ENCODE measurements around the gene SLC25A30. TPM values are rescaled to one million over a fixed set of nuclear protein-coding genes. Genes with fewer than 3 reads are reported as not detected.
A peak's percentile ranks its signal among the peaks of the same experiment; 100 is the strongest.

The SLC25A30 gene
- total RNA-seq, 4 donors from 2014 or later, result 7.4 to 16.3 (median 13.1) TPM

- WGBS, 2 donors (ENCODE audit: low coverage in 1 of 2), result 52 to 70% methylated on average over 4 to 10 of the region's 10 CpGs
- no peak for ATAC-seq
- Histone ChIP-seq H3K27ac (peak overlapping the region; percentile 45 to 92 (median 88)), H3K27me3 (no peaks in the 10 kb centered on the region), H3K36me3 (no peaks in the 10 kb centered on the region), H3K4me1 (peaks cover 0 to 47% (median 10%) of the 10 kb centered on the region in 3 donors), H3K4me3 (peak overlapping the region; percentile 46 to 71), H3K9me3 (no peaks in the 10 kb centered on the region)
- TF ChIP-seq EP300 (IDR thresholded peaks at IDR 0.05) (no peak), CTCF (IDR thresholded peaks at IDR 0.05) (no peak), POLR2A (IDR thresholded peaks at IDR 0.05) (no peak), POLR2AphosphoS5 (IDR thresholded peaks at IDR 0.05) (no peak)
These were observed 1.6 kb downstream of the SLC25A30 start for GRCh38 chr13:45416516-45417128.

- H3K27ac ChIP-seq, result peak overlapping the region; percentile 72 to 85 (median 77)
- no peaks in the 10 kb centered on the region for H3K9me3 ChIP-seq
- 86% methylated on average over 1 of the region's 1 CpG; no CpG with 5 or more reads in 1 of the 2 donors for WGBS, 2 donors (ENCODE audit: low coverage in 1 of 2)
- no peak for TF ChIP-seq EP300 (IDR thresholded peaks at IDR 0.05)
- TF ChIP-seq POLR2AphosphoS5 (IDR thresholded peaks at IDR 0.05), result no peak
- no peak for TF ChIP-seq CTCF (IDR thresholded peaks at IDR 0.05)
- no peak for TF ChIP-seq POLR2A (IDR thresholded peaks at IDR 0.05)
- no peak for ATAC-seq
- peak overlapping the region; percentile 28 to 36 for H3K4me3 ChIP-seq
- peaks cover 0 to 13% of the 10 kb centered on the region in 2 donors for H3K36me3 ChIP-seq
- no peaks in the 10 kb centered on the region for H3K27me3 ChIP-seq
- H3K4me1 ChIP-seq, result peaks cover 0 to 47% (median 10%) of the 10 kb centered on the region in 3 donors
These were observed 3.1 kb downstream of the SLC25A30 start for GRCh38 chr13:45415112-45415511.

GRCh38 chr13:45413826-45414307 is 4.3 kb downstream of the SLC25A30 start:
- peak overlapping the region; percentile 28 to 36 for H3K4me3 ChIP-seq
- no peaks in the 10 kb centered on the region for H3K9me3 ChIP-seq
- H3K4me1 ChIP-seq, result peaks cover 0 to 47% (median 10%) of the 10 kb centered on the region in 3 donors
- WGBS, 2 donors (ENCODE audit: low coverage in 1 of 2), result 65 to 68% methylated on average over 4 of the region's 4 CpGs
- H3K36me3 ChIP-seq, result peaks cover 0 to 25% of the 10 kb centered on the region in 2 donors
- ATAC-seq, result no peak
- no peaks in the 10 kb centered on the region for H3K27me3 ChIP-seq
- peak overlapping the region; percentile 72 to 85 (median 77) for H3K27ac ChIP-seq
- TF ChIP-seq CTCF (IDR thresholded peaks at IDR 0.05) (no peak), POLR2AphosphoS5 (IDR thresholded peaks at IDR 0.05) (no peak), POLR2A (IDR thresholded peaks at IDR 0.05) (no peak), EP300 (IDR thresholded peaks at IDR 0.05) (no peak)

GRCh38 chr13:45412274-45413049 is 5.7 kb downstream of the SLC25A30 start:
- WGBS, 2 donors (ENCODE audit: low coverage in 1 of 2), result 90% methylated on average over 4 of the region's 4 CpGs; no CpG with 5 or more reads in 1 of the 2 donors

More at GRCh38 chr13:45412274-45413049, 5.7 kb downstream of the SLC25A30 start:
- no peak overlapping the region for H3K4me3 ChIP-seq
- no peak for TF ChIP-seq POLR2AphosphoS5 (IDR thresholded peaks at IDR 0.05)
- no peak for TF ChIP-seq POLR2A (IDR thresholded peaks at IDR 0.05)
- TF ChIP-seq EP300 (IDR thresholded peaks at IDR 0.05), result no peak
- no peak for TF ChIP-seq CTCF (IDR thresholded peaks at IDR 0.05)
- no peak overlapping the region for H3K27ac ChIP-seq
- H3K36me3 ChIP-seq, result peaks cover 0 to 39% of the 10 kb centered on the region in 2 donors
- no peaks in the 10 kb centered on the region for H3K9me3 ChIP-seq
- no peaks in the 10 kb centered on the region for H3K27me3 ChIP-seq
- ATAC-seq, result no peak
- H3K4me1 ChIP-seq, result peaks cover 0 to 47% (median 10%) of the 10 kb centered on the region in 3 donors
